Activated effector memory CD4-positive, alpha-beta T cell treated with Interleukin-2 at 50 U/mL for 16 hours (primary cell): ENCODE measurements around the gene MRPS9.

Experiments
- DNase-seq: peaks from one replicate; pipeline ENCODE4 v3.0.0-alpha.2; 2020

The MRPS9 gene

DNA sequence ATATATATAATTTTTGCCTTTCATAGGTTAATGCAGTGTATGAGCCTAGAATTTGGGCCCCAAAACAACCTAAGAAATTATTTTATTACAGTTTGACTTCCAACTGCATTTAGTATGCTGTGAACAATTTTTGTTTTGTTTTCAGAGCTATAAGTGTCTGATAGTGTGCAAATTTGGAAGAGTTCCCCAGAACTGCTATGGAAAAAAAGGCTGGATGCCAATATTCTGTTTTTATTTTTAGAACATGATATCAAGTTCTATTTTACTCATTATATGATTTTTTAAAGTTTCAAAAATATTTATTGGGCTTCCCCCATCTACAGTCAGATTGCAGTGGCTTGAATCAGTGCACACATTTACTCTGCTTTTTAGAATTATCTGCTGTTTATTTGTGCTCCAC, 42.6 kb downstream of the MRPS9 start:
- DNase-seq: no peak

DNA sequence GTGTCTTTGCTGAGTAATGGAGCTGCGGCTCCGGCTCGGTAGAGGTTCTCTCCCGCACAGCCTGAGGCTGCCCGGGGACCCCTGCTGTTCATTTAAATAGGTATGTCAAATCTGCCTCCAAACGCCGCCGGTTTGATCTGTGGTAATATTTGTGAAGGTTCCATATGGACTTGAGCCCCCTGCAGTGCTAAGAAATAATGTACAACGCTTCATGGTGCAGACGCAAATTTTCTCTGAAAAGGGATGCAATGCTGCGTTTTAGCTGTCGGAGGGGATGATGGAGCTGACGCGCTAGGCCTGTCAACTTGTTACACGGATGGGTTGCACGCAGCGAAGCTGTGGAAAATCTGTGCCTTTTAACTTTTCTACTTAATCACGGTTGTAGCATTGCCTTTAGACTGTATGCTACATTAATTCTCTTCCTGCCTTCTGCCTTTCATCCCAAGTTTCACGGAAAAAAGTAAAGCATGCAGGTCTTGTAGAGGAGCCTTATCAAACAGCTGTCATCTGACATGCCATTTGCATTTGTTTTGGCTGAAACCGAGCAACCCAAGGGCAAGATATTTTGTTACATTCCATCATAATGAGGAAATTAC, 43.2 kb downstream of the MRPS9 start:
- no peak for DNase-seq

DNA sequence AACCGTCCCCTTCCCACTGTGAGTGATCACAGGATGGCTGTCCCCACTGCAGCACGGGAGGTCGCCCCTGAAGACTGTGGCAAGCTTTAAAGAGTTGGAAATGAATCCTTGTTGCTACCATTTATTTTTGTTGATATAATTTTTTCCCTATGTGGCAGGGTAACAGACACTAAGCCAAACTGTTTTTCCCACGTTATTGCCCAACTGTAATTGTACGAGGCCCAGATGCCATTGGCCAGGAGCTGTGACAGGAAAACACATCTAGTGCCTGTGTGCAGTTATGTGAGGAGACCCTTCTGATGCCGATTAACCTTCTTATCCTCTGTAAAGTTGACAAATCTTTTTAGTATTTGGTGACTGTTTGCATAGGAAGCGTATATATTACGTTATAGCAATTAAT, 44.2 kb downstream of the MRPS9 start:
- no peak for DNase-seq

DNA sequence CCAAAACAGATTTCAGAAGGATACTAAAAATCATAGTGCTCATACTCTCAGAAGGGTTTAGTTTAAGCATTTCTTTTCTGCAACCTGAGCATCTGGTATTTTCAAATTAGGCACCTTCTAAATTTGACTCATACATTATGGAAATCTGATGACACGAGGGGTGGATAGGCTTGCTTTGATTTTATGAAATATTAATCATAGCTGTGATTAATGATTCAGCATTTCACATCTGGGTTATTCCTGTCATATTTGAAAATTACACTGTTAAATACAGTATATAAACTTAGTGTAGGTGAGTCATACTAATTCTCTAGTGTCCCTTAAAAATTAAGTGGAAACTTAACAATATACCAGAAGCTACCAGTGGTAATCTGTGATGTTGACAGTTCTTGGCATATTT, 47.7 kb downstream of the MRPS9 start:
- DNase-seq: no peak

DNA sequence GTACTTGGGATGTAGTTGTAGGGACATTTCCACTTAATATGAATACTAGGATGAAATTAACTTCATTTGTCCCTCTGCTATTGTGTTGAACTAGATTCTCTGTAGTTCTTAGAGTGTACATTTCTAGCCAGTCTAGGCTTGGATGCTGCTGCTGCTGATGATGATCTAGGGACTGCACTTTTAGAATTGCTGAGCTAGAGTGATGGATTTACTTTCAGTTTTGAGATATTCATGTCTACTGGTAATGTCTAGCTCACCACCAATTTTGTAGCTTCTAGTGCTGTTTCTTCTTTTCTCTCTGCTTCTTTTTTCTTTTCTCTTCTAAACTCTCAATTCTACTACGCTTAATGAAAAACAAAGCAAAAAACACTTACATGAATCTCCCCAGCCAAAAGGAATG, 49.4 kb downstream of the MRPS9 start:
- no peak for DNase-seq

DNA sequence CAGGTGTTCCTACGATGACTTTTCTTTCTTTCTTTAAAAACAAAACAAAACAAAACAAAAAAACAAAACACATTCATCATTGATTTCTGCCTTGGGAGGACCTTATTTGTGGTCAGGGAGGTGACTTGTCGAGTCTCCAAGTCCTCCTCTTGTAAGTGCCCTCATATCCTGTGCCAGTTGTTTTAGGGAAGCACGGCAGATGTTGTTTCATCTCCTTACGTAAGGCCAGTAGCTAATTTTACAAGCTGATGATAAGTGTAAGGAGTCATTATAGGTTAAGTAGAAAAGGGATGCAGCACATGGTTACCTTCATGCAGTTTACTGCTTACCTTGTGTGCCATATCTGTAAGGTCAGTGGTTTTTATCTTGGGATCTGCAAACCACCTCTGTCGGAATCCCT, 52.2 kb downstream of the MRPS9 start:
- no peak for DNase-seq

DNA sequence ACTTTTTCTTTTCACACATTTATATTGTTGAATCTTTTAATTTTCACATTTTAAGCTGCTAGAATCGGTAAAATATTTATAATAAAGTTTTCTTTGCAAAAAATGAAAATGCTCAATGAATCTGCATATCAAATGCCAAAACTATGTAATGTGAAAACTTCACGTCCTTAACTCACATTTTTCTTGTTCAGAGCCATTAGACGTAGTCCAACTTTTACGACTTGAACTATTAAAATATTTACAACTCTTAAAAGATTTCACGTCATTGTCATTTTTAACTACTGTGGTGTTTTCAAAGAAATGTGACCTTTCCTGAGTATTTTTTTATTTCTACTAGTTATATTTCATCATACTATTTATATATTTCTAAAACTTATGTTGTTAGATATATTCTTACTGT, 54.9 kb downstream of the MRPS9 start:
- no peak for DNase-seq

DNA sequence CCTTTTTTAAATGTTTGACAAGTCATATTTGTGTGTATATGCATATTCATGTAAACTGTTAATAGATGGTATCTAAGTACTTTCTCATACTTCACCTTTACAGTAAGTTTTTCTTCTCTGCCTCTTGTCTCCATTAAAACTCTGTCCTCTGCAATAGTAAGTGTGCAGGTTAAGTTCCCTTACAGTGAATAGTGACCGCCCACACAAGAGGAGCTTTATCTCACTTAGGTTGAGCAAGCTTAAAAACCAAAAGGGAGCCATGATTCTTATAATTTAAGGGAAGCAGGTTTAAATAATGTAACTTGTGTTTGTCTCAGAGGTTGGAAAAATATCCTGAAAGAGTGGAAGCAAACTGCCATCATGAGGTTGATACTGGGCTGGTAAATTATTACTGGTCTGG, 61.3 kb downstream of the MRPS9 start:
- DNase-seq: no peak

DNA sequence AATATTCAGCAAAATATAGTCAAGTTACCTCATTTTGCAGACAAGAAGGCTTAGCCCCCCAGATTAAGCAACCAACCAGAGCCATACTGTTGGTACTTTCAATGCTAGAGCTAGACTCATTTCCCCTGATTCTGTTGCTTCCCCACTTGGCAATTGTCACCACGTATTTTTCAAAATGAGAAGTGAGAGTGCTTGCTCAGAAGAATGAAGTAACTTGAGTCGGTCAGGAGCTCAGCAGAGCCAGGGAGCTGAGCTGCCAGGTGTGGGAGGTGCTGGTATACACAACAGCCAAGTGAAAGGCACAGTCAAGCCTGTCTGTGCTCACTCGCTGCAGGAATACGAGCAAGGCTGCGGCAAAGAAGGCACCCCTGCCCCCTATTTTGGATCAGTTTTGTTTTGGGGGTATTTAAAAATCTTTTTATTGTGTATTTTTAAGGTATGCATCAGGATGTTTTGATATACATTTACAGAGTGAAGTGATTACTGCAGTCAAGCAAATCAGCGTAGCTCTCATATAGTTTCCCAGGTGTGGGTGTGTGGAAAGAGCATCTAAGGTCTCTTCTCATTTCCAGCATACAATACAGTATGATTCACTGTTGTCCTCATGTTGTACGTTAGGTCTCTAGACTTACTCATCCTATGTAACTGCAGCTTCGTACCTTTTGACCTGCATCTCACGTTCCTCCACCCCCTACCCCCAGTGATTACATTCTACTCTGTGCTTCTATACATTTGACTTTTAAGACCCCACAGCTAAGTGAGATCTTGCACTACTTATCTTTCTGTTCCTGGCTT, 62.4 kb downstream of the MRPS9 start:
- DNase-seq: no peak

DNA sequence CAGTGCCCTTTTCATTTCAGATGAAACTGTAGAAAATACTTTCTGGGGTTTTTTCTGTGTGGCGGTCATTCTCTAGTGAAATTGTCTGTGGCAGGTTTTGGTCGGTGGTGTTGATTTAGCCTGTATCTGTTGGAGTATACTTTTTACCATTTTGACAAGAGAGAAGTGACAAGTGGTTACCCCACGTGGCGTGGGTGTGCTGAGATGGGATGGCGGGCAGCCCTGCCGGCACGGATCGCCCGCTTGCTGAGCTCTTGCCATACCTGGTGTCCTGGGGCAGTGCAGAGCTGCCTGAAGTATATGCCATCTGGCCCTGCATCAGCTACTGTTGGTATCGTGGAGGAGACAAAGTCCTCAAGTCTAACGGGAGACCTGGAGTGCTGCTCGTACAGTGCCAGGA, 64.1 kb downstream of the MRPS9 start:
- no peak for DNase-seq

DNA sequence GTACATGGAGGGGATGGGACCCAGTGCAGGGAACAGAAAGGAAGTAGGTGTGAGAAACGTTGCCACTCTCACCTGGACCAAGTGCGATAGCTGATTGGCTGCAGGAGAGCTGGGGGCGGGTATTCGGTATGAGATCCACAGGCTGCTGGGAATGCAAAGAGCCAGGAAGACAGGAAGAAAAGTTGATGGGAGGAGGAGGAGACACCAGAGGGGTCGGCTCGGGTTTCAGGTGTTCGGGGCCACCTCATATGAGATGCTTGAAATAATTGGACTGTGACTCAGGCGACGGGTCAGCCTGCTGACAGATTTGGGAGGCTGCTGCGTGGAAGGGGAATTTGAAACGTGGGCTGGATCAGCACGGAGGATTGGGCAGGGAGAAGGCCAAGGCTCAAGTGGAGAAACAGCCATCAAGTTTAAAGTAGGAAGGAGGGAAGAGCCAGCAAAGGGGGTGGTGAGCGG, 65.1 kb downstream of the MRPS9 start:
- no peak for DNase-seq

DNA sequence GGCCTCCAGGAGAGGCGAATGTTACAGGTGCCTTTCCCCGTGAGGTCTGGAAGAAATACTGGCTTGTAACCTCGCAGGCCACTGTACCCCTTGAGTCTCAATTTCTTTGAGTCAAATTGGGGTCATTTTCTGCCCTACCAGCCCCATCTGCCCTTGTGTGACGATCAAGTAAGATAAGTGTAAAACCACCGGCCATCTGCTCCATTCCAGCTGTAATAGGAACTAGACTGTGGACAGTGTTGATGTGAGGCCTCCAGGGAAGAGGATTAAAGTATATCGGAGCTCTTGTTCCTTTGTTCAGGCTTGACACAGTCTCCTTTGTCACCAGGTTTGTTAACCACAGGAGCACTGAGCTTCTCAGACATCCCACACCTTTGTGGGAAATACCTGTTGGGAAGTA, 65.6 kb downstream of the MRPS9 start:
- no peak for DNase-seq

DNA sequence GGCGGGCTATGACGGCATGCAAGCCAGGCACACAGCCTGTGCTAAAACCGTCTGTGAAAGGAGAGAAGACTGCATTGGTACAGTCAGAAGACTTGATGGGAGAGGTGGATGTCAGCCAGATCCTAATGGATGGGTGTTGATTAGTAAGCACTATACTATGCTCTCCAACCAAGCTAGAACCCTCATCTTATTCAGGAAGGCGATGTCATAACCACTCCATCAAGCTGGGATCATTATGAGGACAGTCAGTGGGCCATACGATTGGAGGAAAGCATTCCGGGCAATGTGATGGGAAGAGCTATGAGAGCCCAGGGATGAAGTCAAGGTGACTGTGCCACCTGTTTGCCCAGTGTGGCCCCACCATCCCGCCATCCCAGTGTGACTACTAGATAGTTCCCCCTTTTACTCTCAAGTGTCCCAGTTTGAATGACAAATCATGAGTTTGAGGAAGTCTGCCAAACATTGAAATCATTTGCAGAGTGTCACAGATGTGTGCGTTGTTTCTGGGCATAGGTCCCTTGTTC, 66.4 kb downstream of the MRPS9 start:
- DNase-seq: no peak

DNA sequence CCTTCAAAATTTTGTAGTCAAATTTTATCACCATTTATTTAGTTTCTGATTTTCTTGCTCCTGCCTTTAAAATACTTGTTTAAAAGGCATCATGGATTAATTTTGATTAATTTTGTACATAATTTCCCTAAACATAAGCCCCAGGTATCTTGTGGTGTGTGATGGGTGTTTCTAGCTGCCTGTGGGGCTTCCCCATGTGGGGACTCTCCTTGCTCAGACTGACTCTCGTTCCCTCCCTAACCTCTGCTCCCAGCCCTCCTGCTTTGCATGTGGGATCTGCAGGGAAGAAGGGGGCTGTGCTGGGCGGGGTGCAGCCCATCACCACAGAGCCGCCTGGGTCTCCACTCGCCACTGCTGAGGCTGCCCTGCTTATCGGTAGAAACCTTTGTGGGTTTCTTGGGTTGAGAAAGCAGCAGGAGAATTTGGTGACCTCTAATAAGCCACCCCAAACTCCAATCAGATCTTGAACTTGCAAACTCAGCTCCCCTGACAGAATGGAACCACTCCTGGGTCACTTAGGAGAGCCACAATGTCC, 72.5 kb downstream of the MRPS9 start:
- DNase-seq: no peak

DNA sequence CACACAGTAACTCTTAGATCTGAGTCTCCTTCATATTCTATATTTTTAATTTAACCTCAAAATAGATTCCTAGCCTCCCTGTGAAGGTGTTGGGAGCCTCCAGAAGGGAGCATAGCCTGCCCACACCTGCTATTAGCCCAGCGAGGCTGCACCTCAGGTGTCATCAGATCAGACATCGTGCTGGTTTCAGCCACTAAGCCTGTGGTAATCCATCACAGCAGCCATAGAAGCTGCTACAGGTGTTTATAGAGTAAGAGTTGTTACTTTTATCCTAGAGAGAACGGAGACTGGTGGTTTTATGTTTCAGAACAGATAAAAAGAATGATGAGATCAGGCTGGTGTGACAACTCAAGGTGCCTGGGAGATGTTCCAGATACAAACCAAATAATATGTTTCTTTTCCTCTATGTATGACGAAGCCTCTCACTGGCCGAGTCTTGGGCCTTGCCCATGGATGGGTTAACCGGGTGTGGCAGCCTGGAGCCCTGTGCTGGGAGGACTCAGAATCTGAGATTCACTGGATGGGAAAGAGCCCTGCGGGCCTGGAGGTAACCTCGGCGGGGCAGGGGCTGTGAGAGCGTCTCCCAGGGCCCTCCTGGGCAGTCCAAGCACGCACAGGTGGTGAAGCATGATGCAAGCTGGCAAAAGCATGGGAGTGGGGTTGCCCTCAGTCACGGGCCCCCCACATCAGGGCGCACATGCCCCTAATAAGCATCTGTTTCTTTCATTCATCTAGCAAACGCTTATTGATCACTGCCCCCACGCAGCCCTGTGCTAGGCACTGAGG, 73.7 kb downstream of the MRPS9 start:
- no peak for DNase-seq

DNA sequence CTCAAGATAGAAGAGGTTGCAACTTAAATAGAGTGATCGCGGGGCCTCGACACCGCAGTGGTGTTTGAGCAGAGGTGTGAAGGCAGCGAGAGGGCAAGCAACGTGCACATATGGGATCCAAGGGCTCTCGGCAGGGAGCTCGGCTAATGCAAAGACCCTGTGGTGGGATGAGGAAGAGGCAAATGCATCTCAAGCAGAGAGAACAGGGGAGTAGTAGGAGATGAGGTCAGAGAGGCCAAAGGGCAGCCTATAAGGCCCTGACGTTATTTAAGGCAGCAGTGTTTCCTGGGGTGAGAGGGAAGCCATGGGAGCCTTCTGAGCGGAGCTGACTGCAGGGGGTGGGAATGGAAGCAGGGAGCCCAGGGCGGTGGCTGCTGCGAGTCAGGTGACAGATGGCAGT, 74.5 kb downstream of the MRPS9 start:
- DNase-seq: no peak

DNA sequence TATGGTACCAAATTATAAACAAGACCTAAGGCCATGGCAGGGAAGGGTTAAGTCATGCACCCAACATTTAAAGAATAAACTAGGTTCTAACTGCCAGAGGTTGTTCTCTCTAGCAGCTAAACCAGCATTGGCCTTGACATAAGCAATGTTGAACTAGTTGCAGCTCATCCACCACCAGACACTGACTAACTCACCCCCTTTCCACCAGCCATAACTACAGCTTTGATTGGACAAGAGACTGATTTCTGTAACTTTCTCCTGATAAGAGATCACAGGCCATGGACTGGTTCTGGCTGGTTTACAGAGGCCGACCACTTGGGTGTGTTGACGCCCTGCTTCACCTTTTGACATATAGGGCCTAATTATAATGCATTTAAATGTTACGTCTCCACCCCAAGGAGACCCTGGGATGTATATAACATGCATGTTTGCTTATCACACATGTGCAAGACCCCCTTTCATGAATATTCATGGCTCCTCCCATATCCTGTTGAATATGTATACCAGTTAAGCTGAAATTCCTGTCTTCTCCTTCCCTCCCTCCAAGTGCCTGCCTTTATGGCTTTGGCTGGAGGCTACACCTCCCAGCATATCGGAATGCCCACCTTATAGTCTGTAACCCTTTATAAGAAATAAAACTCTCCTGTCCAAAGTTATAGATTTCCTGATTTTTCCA, 75.9 kb downstream of the MRPS9 start:
- no peak for DNase-seq

DNA sequence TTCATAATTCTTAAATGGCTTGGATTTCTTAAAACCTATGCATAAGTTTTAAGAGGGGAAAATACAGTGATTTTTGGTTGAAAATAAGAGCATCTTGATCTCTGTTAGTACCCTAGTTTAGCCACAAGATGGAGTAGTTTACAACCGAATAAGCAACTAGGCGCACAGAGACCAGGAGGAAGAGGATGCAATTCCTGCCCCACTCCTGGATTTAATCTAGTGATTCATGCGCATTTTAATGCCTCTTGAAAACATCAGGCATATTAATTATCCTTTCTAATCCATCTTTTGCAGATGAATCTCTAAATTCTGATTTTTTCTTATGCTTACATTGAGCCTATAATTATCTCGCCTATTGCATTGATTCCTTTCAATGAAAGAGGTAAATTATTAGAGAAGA, 76.7 kb downstream of the MRPS9 start:
- DNase-seq: no peak

DNA sequence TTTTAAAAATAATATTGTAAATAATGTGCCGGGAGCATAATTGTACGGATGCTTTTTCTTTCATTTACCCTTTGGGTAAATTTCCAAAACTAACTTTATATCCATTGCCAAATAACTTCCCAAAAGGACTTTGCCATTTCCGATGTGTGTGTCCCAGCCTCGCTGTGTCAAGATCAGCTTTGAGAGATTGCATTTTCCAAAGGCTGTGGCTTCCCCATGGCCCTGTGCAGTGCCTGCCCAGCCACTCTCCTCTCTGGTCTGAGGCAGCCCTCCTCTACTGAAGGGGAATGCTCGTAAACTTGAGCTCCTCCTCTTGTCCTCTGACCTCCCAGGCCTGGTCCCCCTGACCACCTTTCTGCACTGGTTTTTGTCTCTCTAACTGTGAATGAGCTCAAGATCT, 78.5 kb downstream of the MRPS9 start:
- no peak for DNase-seq

DNA sequence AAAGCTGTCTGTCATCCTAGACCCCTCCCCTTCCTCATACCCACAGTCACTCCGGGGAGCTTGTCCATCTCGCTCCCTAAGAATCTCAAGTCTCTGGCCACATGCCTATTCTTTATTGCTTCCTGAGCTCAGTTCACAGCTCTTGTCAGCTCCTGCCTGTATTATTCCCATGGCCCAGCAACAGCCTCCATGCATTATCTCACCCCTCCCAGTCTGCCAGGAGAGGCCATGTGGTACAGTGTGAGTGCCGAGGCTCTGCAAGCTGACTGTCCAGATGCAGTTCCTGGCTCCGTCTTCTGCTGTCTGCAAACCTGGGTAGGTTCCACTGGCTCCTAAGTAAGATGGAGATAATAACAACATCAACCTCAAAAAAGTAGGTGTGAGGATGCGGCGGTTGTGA, 79.7 kb downstream of the MRPS9 start:
- no peak for DNase-seq

DNA sequence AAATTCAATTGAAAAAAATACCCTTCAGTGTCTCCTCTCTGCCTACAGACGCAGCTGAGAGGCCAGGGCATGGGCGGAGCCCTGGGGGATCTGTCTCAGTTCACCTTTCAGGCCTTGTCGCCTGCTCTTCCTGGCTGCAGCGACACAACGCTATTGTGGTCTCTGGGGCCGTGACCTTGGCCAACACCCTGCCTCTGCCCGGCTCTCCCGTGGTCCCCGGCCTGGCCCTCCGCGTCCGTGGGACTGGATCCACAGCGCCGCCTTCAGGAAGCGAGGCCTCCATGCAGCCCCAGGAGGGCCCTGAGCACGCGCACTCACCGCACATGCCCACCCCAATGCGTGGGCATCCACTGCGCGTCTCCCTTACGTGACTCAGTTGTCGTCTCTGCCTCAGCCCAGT, 81.1 kb downstream of the MRPS9 start:
- no peak for DNase-seq

DNA sequence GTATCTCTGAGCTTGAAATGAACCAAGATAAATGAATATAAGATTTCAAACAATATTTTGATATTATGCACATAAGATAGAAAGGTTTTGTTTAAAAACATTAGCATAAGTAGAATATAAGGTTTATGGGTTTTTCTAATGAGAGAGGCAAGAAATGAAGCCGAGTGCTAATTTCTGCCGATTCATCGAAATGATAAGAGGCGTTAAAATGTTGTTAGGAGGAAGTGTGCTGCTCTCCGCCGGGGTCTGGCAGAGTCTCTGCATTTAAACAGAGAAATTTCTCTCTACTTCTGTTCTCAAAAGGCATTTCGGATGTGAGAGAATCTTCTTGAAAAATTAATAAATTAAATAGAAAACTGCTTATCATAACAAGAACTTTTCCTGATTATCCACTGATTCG, 83.6 kb downstream of the MRPS9 start:
- DNase-seq: no peak

DNA sequence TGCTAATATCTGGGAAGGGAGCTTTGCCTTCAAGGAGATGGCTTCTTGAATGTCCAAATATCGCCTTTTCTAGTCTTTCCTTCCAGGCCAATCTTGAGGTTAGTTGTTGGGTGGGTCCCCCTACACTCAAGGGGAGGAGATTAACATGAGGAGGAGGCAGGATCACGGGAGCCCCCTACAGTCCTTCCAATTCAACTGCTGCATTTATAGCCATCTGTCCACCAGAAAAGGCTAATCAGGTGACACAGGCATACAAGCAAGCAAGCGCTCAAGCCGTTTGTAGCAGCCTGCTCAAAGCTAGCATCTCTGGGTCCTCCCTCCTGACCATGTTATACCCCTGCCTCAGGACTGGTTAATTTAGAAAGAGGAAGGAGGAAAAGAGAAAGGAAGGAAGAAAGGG, 87.6 kb downstream of the MRPS9 start:
- no peak for DNase-seq
